Vagina (tissue), 2 donors: ENCODE results near the gene HIPK2.

Experiments used
- CTCF ChIP-seq, 3 experiments: fragments of 450-650 bp in 2 of 3; fragments of 200-600 bp in 1 of 3; sonication (generic) in 1 of 3; IDR thresholded peaks; one replicate each; pipeline ENCODE4 v1.5.1; 2017 to 2019; ENCODE audit warnings: antibody characterized with exemption in 3 of 3, mild to moderate bottlenecking in 2 of 3, moderate library complexity in 2 of 3
- POLR2A ChIP-seq, 2 donors: fragments of 450-650 bp; IDR thresholded peaks; one replicate each; pipeline ENCODE4 v1.6.1; 2017; ENCODE audit warnings: antibody characterized with exemption in 2 of 2, mild to moderate bottlenecking in 2 of 2, moderate library complexity in 2 of 2
- POLR2AphosphoS5 ChIP-seq, 2 donors: sonication (generic); formaldehyde crosslinking; IDR thresholded peaks; one replicate each; pipeline ENCODE4 v1.9.0; 2017; ENCODE audit warnings: antibody characterized with exemption in 2 of 2, mild to moderate bottlenecking in 2 of 2, low read depth in 1 of 2; ENCODE audit not compliant: insufficient read depth in 1 of 2

- TF ChIP-seq CTCF (IDR thresholded peaks at IDR 0.05) (no peak), POLR2AphosphoS5 (IDR thresholded peaks at IDR 0.05; ENCODE audit: insufficient read depth in 1 of 2, low read depth in 1 of 2) (no peak), POLR2A (IDR thresholded peaks at IDR 0.05) (no peak)
These were observed 52.7 kb downstream of the HIPK2 start for GRCh38 chr7:139725077-139725476.
